ENCODE results near the gene SUN1.

DNA sequence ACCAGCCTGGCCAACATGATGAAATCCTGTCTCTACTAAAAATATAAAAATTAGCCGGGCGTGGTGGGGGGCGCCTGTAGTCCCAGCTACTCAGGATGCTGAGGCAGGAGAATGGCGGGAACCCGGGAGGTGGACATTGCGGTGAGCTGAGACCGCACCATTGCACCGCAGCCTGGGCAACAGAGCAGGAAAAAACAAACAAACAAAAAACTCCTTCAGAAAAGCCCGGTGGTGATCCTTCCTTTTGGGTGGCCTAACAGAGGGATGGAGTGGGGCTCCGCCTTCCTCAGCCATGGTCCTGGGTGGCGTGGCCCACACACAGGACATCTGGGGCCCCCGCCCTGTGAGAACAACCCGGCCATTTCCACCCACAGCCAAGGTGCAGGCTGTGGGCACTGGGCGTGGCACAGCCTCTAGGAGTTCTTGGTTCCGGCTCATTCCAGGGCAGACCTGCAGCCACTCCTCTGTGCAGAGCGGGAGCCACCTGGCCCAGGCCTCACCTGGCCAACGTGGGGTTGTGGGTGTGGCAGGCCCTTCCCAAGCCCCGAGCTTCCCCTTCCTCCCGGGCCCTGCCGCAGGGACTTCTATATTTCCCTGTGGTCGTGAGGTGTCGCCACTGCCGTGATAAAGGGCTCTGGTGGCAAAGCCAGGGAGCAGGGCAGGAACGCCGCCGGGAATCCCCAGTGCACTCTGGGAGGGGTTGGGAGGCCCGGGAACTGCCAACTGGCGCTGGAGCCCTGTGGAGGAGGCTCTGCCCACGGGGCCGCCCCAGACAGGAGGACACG is 81.7 kb downstream of the SUN1 start:
- TF ChIP-seq, protein P1, sequence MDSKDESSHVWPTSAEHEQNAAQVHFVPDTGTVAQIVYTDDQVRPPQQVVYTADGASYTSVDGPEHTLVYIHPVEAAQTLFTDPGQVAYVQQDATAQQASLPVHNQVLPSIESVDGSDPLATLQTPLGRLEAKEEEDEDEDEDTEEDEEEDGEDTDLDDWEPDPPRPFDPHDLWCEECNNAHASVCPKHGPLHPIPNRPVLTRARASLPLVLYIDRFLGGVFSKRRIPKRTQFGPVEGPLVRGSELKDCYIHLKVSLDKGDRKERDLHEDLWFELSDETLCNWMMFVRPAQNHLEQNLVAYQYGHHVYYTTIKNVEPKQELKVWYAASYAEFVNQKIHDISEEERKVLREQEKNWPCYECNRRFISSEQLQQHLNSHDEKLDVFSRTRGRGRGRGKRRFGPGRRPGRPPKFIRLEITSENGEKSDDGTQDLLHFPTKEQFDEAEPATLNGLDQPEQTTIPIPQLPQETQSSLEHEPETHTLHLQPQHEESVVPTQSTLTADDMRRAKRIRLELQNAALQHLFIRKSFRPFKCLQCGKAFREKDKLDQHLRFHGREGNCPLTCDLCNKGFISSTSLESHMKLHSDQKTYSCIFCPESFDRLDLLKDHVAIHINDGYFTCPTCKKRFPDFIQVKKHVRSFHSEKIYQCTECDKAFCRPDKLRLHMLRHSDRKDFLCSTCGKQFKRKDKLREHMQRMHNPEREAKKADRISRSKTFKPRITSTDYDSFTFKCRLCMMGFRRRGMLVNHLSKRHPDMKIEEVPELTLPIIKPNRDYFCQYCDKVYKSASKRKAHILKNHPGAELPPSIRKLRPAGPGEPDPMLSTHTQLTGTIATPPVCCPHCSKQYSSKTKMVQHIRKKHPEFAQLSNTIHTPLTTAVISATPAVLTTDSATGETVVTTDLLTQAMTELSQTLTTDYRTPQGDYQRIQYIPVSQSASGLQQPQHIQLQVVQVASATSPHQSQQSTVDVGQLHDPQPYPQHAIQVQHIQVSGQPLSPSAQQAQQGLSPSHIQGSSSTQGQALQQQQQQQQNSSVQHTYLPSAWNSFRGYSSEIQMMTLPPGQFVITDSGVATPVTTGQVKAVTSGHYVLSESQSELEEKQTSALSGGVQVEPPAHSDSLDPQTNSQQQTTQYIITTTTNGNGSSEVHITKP (tag by site-specific recombination; IDR thresholded peaks at IDR 0.05), result no peak
- TF ChIP-seq, protein P2, sequence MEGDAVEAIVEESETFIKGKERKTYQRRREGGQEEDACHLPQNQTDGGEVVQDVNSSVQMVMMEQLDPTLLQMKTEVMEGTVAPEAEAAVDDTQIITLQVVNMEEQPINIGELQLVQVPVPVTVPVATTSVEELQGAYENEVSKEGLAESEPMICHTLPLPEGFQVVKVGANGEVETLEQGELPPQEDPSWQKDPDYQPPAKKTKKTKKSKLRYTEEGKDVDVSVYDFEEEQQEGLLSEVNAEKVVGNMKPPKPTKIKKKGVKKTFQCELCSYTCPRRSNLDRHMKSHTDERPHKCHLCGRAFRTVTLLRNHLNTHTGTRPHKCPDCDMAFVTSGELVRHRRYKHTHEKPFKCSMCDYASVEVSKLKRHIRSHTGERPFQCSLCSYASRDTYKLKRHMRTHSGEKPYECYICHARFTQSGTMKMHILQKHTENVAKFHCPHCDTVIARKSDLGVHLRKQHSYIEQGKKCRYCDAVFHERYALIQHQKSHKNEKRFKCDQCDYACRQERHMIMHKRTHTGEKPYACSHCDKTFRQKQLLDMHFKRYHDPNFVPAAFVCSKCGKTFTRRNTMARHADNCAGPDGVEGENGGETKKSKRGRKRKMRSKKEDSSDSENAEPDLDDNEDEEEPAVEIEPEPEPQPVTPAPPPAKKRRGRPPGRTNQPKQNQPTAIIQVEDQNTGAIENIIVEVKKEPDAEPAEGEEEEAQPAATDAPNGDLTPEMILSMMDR (tag by site-specific recombination; IDR thresholded peaks at IDR 0.05), result no peak
- no peak for TF ChIP-seq ZFP37 (tag by site-specific recombination; IDR thresholded peaks at IDR 0.05)
- no peak for TF ChIP-seq ZNF350 (tag by site-specific recombination; IDR thresholded peaks at IDR 0.05)
- no peak for TF ChIP-seq ZNF521 (tag by site-specific recombination; IDR thresholded peaks at IDR 0.05)

Measured in HEK293 (cell line).